Stimulated activated CD4-positive, alpha-beta T cell treated with anti-CD3 and anti-CD28 coated beads, TNF-alpha, amount 100 ng/mL, for 24 hours (primary cell): ENCODE results near the gene RABL6.
"Not testable (repeated sequence)": the region's sequence is repeated elsewhere in the genome, so short reads cannot be mapped to it uniquely, and the experiment has no call there.

Source experiments
- DNase-seq, 3 experiments: peaks; one replicate each; pipeline ENCODE4 v3.0.0-alpha.2; 2020; ENCODE audit warnings: low read depth in 3 of 3

Gene RABL6, protein sequence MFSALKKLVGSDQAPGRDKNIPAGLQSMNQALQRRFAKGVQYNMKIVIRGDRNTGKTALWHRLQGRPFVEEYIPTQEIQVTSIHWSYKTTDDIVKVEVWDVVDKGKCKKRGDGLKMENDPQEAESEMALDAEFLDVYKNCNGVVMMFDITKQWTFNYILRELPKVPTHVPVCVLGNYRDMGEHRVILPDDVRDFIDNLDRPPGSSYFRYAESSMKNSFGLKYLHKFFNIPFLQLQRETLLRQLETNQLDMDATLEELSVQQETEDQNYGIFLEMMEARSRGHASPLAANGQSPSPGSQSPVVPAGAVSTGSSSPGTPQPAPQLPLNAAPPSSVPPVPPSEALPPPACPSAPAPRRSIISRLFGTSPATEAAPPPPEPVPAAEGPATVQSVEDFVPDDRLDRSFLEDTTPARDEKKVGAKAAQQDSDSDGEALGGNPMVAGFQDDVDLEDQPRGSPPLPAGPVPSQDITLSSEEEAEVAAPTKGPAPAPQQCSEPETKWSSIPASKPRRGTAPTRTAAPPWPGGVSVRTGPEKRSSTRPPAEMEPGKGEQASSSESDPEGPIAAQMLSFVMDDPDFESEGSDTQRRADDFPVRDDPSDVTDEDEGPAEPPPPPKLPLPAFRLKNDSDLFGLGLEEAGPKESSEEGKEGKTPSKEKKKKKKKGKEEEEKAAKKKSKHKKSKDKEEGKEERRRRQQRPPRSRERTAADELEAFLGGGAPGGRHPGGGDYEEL

DNA sequence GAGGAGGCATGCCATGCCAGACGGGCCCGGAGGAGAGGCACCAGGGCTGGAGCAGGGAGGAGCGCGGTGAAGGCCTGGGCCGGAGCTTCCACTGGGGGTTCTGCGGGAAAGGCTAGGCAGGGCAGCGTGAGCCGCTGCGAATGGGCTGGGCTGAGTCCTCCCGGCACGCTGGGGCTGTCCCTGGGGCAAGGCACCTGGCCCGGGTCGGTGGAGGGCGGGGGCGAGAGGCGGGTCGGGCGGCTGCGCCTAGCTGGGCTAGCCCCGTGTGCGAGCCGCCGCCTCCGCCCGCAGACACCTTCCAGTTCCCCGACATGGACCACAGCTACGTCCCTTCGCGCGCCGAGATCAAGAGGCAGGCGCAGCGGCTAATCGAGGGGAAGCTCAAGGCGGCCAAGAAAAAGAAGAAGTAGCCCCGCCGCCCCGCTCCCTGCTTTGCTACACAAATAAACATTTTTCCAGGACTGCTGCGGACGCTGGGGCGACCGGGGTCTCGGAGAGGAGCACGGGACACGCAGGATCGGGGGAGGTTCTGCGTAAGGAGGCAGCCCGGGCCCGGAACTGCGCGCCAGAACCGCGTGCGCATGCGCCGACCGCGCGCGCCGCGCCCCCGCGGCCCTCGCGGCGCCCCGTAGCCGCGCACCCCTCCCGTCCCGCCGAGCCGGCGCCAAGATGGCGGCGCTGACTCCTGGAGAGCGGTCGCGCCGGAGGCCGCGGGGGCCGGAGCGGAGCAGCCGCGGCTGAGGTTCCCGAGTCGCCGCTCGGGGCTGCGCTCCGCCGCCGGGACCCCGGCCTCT, at the start of gene RABL6:
TSS of gene RABL6 (plus strand) at position 668 of the 794 bp plus-strand sequence. CDS start 249 bp downstream, outside the sequence.
- DNase-seq: peak; percentile 59 to 80 (median 72)

DNA sequence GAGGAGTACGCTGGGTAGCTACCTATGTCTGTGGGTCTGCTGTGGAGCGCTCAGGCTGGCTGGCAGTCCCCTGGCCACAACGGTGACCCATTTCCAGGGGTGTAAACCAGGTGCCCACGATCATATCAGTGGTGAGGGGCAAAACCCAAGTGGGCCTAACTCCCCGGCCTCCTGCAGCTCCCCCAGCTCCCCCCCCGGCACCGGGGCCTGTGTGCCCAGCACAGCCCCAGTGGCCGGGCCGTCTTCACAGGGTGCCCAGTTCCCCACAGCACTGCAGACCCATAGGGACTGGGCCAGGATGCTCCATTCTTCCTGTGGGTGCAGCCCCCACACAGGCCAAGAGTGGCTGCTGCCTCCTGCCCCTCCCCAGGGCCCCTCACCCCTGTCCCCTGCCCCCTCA, 48.7 kb upstream of the RABL6 start:
- no peak for DNase-seq

DNA sequence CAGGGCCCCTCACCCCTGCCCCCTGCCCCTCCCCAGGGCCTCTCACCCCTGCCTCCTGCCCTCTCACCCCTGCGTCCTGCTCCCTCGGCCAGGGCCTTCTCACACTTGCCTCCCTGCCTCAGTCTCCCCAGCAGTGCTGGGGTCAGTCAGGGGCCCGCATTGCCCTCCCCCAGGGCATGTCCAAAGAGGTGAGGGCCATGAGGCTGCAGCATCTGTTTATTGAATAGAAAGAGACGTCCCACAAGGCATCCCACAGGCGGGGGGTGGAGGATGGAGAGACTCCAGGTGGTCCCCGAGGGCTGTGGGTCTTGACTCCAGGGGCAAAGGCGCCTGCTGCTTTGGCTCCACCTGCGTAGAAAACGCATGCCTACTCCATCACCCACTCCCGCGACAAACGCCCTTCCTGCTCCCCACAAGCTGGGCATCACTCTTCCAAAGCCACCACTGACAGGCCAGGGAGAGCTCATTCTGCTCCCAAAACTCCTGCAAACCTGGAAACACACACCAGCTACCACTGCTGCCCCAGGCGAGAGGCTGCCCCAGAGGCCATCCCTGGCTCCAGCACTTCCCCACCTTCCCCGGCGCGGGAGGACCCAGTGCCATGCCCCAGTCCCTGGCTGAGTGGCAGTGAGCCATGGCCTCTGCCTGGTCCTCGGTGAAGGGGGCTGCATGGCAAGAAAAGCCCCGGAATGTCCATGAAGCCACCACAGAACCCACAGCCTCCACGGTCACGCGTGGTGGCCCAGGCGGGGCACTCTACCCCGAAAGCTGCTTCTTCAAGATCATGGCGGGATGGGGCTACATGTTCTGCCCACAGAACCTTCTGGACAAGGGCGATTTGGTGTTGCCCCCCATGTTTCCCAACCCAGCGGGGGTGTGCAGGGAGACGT, 48.1 kb upstream of the RABL6 start:
- no peak for DNase-seq

DNA sequence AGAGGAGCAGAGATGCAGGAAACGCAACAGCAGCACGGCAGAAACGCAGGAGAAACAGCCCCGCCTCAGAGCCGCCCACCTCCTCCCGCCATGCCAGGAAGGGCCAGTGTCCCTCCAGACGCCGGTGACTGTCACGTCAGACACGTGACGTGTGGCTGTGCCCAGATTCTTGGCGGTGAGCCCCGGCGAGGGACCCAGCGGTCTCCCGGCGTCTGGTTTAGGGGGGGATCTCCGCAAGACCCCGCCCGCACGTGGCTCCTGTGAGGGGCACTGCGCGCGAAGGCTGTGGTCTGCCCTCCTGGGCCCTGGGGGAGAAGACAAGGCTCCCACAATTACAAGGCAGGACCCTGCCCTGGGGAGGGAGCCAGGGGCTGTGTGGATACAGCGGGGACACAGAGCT, 47.3 kb upstream of the RABL6 start:
- no peak for DNase-seq

DNA sequence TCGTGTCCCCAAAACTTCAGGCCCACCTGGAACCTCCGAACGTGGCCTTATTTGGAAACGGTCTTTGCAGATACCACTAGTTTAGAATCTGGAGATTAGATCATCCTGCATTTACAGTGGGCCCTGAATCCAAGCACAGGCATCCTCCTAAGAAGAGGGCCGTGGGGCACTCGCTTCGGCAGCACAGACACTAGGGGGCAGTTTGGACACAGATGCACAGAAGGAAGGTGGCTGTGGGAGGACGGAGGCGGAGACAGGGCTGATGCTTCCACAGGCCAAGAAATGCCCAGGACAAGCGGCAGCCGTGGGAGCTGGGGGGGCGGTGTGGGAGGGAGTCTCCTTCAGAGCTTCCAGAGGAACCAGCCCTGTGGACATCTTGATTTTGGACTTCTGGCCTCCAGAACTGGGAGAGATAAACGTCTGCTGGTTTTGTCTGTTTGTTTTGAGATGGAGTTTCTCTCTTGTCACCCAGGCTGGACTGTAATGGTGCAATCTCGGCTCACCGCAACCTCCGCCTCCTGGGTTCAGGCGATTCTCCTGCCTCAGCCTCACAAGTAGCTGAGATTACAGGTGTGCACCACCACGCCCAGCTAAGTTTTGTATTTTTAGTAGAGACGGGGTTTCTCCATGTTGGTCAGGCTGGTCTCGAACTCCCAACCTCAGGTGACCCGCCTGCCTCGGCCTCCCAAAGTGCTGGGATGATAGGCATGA, 46.8 kb upstream of the RABL6 start:
- peak in 1 of 3 experiments; percentile 19 for DNase-seq

DNA sequence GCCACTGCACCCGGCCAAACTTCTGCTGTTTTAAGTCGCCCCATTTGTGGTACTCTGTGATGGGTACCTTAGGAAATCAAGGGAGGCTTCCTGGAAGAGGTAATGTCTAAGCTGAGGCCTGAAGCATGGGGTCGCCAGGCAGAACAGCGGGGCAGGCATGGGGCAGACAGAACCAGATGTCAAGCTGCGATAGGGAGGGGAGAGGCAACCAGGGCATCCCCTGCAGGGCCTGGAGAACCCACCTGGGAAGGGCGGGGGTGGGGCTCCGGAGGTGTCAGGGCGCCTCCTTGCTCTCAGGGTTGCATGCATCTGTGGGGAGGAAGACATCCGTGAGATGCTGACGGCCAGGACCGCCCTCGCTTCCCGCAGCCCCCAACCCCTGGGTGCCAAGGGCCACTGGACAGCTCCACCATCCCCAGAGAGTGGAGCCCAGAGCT, 46.2 kb upstream of the RABL6 start:
- DNase-seq: no peak

DNA sequence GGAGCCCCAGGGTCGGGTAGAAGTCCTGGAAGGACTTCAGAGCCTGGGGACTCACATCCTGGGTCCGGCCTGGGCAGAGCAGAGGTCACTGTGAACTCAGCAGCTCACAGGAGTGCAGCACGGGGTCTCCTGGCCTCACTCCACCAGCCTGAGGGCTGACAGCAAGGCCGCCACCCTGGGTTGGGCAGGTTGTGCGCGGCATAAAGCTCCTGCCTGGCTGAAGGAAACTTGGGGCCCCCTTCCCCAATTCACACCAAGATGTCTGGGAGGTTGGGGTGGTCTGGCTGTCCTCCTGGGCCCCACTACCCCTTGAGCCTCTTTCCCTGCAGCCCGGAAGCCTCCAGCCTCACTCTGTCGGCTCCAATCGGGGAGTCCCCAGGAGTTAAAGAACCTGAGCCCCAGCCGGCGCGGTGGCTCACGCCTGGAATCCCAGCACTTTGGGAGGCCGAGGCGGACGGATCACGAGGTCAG, 45.5 kb upstream of the RABL6 start:
- no peak for DNase-seq

DNA sequence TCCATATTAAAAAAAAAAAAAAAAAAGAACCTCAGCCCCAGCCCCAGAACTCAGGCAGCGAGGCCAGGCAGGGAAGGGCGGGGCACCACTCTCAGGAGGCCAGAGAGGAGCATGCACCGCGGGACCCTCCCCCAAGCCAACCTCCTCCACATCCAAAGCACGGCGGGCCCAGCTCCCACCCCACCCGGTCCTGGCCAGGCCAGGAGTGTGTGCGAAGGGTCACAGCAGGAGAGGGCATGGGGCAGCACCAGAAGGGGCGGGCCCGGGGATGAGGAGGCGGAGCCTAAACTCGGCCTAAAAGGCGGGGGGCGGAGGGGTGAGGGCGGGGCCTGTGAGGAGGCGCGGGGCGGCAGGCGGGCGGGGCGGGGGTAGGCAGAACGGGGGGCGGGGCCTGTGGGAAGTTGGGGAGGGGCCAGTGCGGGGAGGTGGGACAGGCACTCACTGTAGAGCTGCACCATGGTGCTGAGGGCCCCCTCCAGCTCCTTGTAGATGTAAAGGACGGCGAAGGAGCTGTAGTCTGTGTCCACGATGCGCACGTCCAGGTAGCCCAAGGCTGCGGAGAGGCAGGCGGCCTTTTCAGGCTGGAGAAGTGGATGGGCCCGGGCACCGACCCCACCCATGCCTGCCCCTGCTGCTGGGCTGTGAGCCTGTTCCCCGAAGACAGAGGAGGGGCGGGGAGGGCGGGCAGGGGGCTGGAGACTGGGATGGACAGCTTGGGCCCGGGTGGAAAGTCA, 44.7 kb upstream of the RABL6 start:
- DNase-seq: peak in 1 of 3 experiments; percentile 64

DNA sequence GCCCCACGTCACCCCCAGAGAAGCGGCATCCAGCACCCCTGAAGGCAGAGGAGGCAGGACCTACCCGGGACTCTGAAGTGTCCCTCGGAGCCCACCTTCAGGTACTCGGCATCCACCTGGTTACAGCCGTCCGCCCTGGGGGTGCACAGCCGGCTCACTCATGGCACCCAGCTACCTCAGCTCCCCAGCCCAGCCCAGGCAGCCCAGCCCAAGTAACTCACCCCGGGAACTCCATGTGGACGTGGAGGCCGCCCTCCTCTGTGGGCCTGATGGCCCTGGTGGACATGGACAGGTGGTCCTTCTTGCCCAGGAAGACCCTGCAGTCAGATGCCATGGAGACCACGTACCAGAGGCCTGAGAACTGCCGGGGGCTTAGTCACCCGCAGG, 44.1 kb upstream of the RABL6 start:
- no peak for DNase-seq

DNA sequence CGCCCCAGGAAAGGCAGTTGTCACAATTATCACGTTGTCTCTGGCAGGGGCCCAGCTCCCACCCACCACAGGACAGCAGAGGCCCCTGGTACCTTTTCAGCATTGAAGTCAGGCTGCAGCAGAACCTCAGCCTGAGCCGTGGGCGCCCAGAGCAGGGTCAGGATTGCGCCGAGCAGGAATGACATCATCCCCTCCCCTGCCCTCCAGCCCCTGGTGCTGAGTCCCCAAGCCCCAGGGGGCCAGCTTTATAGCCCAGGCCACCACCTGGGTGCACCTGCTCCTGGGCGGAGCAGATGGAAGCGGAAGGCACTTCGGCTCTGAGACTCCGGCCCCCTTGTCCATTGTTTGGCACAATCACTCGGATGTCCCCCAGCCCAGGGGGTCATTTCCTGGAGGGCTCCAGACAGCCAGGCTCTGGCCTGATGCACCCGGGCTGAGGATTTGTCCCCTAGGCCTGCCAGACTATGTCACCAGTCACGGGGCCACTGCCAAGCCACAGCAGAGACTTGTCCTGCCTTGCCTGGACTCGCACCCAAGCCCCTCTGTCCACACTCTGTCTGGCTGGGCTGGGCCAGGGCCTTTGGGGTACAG, 43.4 kb upstream of the RABL6 start, which contains the start of gene LCN15:
TSS of gene LCN15 (minus strand) at position 218 of the 591 bp plus-strand sequence. CDS start at position 188, 30 bp downstream.
- DNase-seq: no peak

DNA sequence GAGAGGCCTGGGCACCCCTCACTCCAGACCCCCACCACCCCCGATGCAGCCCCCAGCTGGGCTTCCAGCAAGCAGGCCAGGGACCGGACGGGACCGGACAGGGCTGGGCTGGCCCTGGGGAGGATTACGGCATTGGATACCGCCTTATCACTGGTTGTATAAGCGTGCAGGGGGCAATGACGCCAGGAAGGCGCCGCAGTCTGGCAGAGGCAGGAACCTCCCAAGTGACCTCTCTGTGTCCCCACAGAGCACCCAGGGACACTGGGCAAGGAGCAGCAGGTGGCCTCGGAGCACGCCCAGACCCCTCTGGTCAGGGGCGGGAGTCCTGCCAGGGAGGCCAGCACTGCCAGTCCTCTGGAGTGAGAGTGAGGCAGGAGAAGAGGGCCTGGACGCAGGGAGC, 42.7 kb upstream of the RABL6 start:
- DNase-seq: no peak

DNA sequence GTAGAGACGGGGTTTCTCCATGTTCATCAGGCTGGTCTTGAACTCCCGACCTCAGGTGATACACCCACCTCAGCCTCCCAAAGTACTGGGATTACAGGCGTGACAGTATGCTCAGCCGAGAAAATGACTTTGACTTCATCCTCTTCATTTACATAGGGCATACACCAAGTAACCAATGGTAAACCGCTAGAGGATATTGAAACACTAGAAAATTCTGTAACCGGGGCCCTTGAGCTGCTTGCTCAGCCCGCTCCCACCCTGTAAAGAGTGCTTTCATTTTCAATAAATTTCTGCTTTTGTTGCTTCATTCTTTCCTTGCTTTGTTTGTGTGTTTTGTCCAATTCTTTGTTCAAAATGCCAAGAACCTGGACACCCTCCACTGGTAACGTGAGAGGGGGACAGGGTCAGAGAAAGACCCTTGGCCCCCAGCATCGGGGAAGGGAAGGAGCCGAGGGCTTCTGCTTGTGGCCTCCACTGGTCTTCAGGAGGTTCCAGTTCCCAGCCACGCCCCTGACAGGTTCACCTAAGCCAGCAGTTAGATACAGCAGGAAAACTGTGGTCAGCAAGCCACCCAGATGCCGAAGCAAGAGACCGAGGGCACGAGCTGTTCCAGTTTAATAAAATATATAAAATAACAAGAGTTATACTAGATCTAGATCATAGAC, 41.9 kb upstream of the RABL6 start:
- DNase-seq: not testable (repeated sequence)

DNA sequence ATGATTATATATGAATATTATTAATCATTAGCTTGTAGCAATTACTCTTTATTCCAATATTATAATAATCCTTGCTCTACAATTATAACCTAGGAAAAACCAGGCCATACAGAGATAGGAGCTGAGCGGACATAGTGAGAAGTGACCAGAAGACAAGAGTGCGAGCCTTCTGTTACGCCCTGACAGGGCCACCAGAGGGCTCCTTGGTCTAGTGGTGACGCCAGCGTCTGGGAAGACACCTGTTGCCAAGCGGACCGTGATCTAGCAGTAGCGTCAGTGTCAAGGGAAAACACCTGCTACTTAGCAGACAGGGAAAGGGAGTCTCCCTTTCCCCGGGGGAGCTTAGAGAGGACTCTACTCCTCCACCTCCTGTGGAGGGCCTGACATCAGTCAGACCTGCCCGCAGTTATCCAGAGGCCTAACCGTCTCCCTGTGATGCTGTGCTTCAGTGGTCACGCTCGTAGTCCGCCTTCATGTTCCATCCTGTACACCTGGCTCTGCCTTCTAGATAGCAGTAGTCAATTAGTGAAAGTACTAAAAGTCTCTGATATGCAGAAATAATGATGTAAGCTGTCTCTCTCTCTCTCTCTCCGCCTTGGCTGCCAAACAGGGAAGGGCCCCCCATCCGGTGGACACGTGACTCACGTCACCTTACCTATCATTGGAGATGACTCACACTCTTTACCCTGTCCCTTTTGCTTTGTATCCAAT, 41.2 kb upstream of the RABL6 start:
- DNase-seq: peak in 1 of 3 experiments; percentile 53

DNA sequence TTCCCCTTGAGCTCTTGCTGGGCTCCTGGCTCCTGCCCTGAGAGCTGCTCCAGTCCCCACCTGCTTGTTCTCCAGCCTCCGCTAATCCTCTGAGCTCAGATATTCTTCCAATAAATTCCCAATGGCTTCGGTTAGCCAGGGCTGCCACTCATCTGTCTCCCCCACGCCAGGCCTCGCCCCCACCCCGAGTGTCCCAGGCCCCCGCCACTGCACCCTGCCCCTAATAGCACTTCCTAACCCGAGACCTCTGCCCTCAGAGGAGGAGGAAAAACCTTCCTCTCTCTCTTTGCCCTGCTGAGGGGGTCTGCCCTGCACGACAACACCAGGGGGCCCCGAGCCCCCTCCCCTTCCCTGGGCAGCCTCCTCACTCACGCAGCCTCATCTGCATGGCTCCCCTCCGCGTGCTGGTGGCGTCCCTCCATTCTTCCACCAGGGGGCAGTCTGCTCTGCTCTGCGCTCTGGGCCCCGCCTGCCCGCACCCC, 38.0 kb upstream of the RABL6 start:
- DNase-seq: peak; percentile 26 to 61 (median 34)

DNA sequence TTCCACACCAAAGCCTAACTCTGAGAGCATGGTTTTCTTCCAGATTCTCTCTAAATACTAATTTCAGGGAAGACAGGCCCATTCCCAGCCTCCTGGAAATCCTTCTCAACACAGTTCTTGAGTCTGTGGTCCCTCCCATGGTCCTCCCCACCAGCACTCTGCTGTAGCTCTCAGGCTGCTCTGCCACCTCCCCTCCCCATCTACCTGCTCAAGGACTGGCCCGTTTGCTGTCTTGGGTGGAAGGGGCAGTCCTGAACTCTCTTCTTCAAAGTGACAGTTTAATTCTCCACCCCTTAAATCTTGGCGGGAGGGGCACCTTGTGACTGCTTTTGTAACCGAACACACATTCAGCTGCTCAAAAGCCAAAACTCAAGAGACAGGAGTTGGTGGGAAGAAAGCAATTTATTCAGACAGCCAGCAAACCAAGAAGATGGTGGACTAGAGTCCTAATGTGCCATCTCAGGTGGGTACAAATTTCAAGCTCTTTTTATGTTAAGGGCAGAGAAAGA, 35.8 kb upstream of the RABL6 start:
- DNase-seq: no peak

DNA sequence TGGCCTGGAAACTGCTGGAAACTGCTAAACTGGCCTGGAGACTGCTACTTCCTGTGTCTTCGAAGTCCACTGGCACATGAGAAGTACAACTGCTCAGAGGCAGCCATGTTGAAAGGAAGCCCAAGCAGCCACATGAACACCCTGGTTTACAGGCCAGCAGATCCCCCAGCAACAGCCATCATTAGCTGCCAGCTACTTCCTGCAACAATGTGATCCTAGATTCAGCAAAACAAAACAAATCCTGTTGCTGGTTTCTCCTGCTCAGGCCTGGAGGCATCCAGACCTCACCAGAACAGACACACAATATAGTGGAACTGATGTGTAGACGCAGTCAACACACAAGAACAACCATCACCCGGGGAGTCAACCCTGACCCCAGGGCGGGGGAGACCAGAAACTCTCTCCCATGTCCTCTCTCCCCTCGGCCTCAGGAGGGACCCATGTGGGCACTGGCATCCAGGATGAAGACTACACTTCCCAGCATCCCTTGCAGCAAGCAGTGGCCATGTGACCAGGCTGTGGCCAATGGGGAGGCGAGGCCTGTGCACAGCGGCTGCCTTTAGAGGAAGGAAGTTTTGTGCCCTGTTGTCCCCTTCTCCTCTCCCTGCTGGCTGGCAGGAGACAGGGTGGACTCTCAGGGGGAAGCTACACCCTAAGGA, 34.2 kb upstream of the RABL6 start:
- DNase-seq: peak in 1 of 3 experiments; percentile 28
